Panc1 (cell line): Measurements from ENCODE around the gene RPRD1B.

Experiments used
- CTCF ChIP-seq: fragments of 450-650 bp; IDR thresholded peaks from 2 replicates; pipeline ENCODE4 v1.5.1; 2017; ENCODE audit warnings: mild to moderate bottlenecking
- POLR2AphosphoS5 ChIP-seq: IDR thresholded peaks from 2 replicates; pipeline ENCODE4 v1.6.1; 2012; ENCODE audit warnings: mild to moderate bottlenecking, low read depth, low read length, moderate library complexity

GRCh38 chr20:38031957-38032356 is 1.6 kb upstream of the RPRD1B start:
- TF ChIP-seq CTCF (no peak), POLR2AphosphoS5 (no peak)
